Activated CD4-positive, alpha-beta T cell treated with anti-CD3 and anti-CD28 coated beads for 24 hours (primary cell): ENCODE data around the gene RAB13.

Experiments used
- DNase-seq, 2 donors: peaks; one replicate each; pipeline ENCODE4 v3.0.0-alpha.2; 2020; ENCODE audit warnings: low read depth in 2 of 2

RAB13 gene

DNA sequence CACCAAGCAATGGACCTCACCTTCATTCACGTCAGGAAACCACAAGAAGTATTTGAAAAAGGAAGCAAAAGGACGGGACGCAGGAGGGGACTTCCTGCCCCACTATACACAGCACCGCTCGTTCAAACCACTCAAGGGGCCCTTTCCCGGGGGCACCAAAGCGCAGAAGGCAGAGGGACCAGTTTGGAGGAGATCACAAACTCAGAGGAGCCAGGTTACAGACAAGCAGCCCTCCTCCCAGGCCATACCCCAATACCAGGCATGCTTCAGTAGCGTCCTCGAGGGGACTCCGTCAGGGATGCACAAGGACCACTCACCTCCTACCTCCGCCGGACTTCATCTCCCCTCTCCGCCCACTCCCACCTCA, 28.4 kb downstream of the RAB13 start:
- no peak for DNase-seq

DNA sequence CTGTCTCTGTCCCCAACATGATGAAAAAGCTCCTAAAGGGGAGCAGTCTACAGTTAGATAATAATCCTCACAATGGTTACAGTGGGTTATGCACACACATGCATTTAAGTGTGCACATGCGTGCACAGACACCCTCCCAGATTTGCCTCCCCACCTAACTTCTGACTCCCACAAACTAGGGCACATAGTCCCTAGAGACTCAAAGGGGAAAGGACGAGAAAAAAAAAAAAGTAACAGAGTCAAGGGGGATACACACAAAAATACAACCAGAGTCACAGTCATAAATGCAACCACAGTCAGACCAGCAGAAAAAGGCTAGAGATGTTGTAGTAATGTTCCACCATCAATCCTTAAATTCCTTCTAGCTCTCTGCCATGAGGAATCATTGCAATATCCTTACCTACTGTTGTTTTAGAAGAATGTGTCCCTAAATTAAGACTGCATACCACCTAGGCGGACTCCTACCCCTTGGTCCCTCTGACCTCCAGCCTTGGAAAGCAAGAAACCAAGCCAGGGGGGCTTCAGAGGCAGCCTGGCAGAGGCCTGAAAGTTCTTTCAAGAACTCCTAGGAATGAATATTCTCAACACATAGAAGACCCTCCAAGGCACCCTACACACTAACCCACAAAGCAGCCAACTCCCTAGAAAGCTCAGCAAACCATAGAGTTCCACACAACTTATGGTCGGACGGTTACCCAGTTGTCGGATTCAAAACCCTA, 29.0 kb downstream of the RAB13 start:
- no peak for DNase-seq

DNA sequence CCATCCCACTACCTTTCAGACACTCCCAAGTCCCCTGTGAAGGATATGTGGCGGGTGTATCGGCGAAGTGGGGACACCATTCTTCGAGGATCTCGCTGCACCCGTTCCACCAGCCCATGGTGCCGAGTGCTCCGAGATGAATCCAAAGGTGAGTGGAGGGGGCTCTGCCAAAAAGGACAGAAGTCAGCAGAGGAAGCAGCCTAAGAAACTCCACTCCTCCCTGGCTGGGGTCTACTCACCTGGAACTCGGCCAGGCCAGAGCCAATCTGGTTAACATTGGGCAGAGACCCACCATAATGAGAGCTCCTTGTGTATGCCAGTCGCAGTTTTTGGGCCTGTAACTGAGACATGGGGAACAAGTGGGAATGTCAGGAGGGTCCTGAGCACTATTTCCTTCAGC, 31.3 kb downstream of the RAB13 start:
- DNase-seq = no peak

DNA sequence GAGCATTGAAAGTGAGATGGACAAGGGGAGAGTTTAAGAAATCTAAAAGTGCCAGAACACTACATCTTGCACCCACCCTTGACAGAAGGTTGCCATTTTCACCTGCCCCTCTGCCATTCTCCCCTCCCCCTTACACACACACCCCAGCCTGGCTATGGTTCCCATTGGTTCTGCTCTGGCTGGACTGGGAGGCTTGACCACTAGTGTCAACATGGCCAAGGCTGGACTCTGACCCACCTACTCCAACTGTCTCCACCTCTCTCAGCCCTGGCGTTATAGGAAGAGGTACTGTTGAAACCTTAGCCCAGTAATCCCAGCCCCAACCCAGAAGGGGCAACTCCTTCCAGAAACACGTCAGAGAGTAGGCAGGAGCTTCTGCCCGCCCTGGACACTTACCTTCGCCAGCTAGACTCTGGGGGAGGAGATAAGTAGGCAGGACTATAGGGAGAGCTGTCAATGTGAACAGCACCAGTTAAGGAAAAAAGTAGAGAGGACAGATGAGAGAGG, 32.2 kb downstream of the RAB13 start:
- no peak for DNase-seq

DNA sequence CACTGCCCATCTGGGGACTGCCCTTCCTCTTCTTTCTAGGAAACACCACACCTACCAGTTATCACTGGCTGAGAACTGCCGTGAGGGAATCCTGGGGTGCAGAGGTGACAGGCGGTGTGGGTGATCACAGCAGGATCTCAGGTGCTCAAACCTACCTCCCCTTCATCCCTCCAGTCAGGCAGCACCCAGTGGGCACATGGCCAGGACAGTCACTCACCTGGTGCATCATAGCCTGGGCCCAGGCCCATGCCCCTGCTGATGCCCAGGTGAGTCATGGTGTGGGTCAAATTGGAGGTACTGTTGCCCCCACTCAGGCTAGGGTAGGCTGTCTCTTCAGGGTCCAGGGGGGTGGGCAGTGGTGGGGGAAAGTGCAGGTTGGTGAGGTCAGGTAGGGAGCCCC, 34.3 kb downstream of the RAB13 start:
- no peak for DNase-seq

DNA sequence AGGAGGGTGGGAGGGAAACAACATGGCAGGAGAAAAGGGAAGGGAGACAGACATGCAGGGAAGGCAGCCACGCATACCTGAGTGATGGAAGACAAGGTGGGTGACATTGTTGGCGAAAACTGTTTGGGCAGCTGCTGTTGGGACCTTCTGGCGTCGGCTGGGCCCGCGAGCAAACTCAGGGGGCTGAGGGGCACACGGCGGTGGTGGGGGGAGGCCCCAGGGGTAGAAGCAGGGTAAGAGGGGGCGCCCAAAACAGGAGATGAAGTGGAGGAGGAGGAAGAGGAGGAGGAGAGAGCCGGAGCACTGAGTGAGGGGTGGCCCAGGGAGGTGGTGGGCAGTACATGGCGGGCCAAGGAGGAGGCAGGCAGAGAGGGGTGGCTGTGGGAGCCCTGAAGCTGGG, 35.0 kb downstream of the RAB13 start:
- no peak for DNase-seq

DNA sequence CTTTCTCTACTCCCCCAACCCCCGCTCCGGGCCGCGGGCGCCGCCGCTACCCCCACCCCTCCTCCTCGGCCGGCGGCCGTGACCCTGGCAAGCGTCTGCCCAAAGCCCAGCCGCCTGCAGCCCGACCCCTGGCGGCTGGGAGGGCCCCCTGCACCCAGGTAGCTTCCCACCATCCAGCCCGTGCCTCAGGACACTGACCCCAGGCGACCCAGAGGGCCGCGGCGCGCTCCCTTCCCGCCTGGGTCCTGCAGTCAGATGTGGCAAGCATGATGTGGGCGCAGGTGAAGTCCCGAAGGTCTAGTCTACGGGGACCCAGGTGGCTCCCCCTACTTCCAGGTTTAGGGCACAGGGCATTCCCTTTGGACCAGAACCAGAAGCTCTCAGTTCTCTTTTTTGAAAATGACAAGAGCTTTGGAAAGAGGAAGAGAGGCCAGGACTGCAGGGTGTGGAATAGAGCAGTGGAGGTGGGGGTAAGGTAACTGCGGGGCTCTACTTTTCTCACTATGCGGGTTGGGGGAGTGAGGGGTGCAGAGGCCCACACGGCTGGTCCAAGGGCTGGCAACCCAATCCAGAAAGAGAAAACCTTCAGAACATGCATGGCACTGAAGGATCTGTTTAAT, 39.4 kb downstream of the RAB13 start, which contains the start of gene DENND4B:
Gene DENND4B, minus strand, starts transcription at position 97 of the 620 bp plus-strand sequence. CDS start 2,344 bp downstream, outside the sequence.
- peak; percentile 61 to 62 for DNase-seq

DNA sequence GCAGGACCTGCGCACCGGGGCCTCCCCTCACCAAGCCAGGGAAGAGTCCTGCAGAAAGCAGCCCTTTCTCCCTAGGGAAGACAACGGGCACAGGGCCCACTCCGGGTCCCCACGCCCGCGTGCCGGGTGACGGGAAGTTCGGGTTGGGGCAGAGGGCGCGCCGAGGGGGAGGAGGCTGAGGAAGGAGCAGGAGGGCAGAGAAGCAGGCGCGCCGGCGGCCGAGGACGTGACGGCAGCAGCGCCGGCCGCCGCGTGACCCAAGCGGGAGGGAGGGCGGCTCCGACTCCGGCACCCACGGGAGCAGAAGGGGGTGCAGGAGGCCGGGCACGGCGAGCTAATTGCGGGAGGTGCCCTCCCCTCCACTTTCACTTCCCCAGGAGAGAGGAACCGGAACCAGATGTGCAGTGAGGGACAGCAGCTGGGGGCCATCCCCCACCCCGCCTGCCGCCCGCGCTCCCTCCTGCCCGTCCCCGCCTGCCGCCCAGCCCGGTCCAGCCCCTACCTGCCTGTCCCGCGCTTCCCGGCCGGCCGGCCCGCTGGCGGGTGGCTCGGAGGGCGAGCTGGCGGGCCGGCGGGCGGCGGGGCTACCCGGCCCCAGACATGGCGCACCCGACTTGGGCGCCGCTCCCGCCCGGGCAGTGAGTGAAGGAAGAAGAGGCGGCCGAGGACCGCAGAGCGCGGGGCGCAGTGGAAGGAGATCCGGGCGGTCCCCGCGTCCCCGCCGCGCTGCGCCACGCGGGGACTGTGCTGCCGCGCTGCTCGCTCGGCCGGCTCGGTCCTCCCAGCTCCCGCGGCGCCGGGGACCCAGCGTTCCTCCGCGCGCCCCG, 40.1 kb downstream of the RAB13 start:
- DNase-seq = peak in 1 of 2 donors; percentile 58

DNA sequence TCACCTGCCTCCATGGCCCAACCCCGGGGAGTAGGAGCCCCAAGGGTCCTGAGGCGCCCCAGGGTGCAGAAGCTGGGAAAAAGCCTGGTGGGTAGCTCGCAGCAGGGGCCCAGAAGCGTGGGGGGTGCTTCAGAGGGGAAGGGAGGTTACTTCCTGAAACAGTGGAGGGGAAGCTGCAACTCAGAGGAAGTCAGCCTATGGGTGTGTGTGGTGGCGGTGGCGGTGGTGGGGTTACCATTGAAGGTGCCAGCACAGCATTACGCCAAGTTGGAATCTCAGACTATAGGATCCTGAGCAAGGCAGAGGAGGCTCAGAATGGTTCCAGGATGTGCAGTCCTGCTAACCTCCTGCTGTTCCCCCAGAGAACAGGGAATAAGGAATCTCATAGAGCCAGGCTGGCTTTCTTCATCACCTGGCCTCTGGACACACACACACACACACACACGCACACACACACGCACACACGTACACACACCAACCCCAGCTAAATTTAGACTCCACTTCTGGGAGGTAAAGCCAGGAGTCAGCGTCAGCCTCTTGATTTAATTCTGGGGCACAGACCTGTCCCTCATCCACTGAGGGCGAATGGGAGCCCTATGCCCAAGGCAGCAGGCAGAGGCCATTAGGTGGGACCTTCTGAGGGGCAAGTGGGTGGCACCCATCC, 40.9 kb downstream of the RAB13 start:
- peak in 1 of 2 donors; percentile 56 for DNase-seq

DNA sequence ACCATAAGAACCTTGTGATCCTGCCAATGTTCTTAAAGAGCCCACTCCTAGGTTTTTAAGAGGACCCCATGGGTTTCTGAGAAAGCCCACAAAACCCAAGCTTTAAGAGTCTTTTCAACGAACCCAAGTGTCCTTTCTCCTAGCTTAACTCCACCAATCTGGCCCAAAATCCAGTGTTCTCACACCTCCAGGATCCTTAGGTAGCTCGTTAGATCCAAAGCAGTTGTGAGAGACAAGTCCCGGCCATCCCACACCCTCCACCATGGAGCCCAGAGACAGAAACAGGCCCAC, 41.4 kb downstream of the RAB13 start:
- no peak for DNase-seq

DNA sequence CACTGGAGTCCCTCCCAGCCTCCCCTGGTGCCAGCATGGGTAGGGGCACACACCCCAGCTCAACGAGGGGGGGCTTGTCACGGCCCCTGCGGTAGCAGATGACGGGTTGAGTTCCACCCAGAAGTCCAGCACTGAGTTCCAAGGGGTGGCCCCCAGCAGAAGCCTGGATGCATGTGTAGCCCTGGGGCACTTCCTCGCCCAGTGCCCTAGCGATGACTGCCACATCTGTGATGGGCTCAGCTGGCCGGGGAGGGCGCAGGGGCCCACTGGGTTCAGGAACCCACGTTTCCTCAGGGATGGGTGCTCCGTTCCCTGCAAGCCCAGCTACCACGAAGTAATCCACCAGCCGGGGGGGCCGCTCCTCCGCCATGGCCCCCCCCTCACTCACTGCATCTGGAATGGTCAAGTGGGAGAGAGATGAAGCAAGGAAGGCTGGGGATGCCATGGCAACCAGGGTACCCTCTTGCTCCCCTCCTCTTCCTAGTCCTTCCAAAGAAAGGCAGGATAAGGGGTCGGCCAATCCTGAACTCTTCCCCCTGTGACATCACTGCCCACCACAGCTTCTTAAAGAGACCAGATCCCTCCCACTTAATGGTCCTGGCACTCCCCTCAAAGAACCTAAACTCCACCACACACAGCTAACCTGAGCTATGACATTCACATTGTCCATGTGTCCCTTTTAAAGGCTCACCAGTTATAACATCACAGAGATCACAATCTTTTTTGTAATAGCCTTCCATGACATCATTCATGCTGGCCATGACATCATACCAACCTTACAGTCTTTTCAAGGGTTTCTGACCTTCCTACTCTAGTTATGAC, 41.9 kb downstream of the RAB13 start:
- DNase-seq = no peak

DNA sequence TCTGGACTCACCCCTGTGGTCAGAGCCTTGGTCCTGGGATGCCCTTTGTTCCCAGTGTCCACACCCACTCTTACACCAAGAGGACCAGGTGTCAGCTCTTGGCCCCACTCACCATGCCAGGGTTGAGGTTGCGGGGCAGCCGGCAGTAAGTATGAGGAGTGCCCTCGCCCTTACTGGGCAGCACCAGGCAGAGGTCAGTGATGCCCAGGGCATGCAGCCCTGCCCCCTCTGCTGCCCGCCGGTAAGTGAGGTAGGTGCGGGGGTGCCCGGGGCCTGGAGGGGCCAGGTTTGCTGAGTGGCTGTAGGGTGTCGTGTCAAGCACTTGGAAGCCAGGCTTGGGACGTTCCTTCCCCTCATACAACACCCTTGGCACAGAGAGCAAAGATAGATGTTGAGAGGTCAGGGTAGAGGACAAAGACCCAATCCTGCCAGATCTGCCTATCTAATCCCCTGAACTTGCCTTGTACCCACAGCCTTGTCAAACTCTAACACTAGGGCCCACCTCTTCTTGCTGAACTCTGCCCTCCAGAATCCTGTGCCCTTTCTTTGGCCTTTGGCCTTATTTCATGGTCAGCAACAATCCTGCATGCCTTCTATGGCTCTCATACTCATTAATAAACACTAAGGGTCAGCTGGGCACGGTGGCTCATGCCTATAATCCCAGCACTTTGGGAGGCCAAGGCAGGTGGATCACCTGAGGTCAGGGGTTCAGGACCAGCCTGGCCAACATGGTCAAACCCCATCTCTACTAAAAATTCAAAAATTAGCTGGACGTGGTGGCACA, 43.2 kb downstream of the RAB13 start:
- no peak for DNase-seq

DNA sequence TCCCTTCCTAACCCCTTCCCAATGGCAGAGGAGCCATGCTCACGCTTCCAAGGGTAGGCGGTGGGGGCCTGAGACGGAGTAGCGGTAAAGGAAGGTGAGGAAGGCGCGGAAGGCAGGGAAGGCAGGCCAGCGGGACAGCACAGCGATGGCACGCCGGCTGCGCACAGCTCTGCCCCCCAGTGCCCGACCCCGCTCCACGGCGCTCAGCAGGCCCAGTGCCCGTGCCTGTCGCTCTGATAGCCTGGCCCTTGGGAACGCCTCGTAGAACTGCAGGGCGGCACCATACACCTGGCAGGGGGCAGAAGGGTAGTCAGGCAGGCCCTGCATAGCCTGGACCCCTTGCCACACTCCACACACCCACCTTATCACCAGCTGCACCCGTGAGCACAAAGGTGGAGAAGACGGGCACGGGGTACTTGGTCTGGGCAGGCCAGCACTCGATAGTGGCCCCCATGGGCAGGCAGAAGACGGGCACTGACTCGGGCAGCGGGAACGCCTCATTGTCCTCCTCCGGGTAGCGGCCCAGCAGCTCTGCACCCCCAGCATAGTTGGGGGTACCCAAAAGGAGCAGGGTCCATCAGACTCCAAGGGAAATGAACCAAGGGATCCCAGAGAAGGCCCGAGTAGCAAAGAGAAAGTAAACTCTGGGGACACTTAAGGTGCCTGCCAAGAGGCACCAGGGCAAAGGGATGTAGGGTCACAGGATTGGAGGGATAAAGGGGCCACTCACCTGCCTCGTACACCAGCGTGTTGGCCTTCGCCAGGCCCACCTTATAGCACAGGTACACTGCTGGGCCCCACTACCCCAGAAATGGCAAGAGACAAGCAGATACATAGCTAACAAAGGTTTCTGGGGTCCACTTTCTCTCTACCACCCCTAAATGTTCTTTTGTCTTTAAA, 44.1 kb downstream of the RAB13 start:
- no peak for DNase-seq

DNA sequence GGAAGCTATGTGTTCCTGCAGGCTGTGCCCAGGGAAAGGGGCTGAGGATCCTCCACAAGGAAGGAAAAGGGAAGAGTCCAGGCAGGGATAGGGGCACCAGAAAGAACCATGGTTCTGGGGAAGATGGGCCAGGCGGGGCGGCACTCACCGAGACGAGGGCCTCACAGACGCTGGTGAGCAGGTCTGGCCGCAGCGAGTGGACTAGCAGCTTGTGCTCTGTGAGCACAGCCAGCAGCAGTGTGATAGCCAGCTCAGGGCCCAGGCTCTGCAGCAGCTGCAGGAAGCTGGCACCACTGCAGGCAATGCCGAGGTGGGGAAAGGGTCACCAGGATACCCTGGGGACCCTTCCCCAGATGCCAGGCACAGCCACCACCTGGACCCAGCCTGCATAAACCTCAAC, 45.4 kb downstream of the RAB13 start:
- no peak for DNase-seq

DNA sequence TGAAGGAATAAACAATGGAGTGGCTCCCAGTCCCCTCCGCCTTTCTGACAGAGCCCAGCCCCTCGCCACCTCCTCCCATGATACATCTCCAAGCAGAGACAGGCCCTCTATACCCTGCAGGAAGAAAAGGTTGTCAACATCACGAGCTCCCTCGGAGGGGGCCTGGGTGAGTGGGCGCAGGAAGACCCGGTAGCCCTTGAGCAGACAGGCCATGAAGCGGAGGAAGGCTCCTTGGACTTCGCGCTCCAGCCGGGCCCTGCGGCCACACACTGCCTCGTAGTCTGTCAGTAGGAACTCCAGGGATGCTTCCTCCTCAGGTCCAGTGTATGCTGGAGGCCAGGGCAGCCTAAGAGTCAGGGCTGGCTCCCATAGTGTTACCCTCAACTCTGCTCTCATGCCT, 46.7 kb downstream of the RAB13 start:
- DNase-seq = no peak

DNA sequence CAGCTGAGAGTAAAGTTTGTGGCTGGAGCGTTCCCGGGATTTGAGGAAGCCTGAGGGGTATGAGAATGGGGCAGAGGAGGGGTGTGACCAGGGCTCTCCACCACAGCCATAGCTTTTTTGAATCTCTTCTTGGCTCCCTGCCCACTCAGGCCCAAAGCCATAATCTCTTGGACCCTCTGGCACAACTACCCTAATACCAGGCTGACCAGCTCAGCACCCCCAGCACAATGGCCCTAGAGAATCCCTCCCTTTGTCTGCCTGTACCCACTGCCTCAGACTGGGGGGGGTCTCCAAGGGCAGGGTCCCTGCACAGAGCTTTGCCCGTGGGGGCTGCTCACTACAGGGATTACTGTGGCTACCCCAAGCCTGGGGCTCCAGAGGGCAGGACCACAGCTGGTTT, 47.1 kb downstream of the RAB13 start:
- DNase-seq = no peak

DNA sequence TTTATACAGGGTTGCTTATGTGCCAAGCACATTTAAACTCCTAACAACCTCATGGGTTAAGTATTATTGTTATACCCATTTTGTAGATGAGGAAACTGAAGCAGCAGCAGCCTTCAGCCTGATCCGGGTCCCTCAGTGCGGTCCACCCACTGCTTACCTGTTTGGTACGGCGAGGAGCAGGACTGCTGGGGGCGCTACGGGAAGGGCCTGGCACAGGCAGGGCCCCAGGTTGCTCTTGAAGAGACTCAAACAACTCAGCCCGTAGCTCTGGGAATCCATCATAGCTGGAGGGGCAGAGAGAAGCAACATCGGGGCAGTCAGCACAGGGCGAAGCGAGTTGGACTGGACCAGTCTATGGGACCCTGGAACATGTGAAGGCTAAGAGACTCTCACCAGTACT, 48.8 kb downstream of the RAB13 start:
- no peak for DNase-seq

DNA sequence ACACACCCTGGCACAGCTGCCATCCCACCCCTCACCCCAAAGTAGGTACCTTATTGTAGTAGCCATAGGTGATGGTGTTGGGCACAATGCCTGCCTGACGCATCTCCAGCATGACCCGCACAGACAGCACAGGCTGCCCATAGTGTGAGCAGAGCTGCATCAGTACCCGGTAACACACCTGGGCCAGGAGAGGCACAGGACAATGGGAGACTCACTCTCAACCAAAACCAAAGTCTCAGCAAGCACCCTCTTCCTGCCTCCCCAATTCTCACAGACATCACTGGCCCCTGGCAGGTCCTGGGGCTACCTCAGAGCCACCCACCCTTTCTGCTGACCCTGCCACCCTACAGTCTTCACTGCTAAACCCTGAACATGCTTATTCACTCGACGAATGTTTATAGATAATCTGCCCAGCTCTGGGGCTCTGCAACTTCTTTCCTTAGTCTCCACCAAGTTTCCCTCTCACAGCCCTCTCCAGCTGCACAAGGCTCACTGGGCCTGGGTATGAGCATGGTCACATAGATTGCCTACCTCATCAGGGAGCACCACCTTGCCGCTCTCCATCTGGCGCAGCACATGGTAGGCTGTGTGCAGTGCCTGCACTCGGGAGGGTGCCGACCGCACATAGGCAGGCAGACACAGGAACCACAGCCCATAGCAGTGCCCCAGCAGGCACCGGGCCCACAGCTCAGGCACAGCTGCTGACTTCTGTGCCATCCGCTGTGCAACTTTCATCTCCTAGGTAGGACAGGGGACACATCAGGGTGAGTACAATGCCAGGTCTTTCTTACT, 49.9 kb downstream of the RAB13 start:
- no peak for DNase-seq

DNA sequence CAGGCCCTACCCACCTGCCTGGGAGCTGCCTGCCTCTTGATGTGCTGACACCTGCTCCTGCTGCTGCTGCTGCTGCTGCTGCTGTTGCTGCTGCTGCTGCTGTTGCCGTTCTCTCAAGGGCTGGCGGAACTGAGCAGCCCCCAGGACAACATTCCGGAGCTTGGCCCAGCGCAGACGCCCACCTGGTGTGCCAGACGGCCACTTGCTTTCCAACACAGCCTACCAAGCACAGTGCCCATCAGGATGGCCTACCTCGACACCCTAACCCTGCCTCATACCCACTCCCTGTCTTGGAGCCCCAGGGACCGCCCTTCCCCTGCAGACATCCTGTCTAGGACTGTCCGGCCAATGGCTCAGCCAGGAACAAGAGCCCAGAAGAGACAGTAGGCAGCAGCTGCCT, 51.4 kb downstream of the RAB13 start:
- DNase-seq = no peak
